Endometrium (tissue), 2 donors: ENCODE measurements around the gene RPS29.
A peak's percentile ranks its signal among the peaks of the same experiment; 100 is the strongest.
"Not testable (repeated sequence)": the region's sequence is repeated elsewhere in the genome, so short reads cannot be mapped to it uniquely, and the experiment has no call there.

Experiments used
- FAIRE-seq: peaks from 2 replicates; lab custom pipeline; 2012; peaks lifted over from hg19 to GRCh38; lab: Jason Lieb, UNC
- donor health status: control.
- donor health status: control.

Gene RPS29

GRCh38 chr14:49585803-49586672 is at the start of gene RPS29:
Gene RPS29, minus strand, starts transcription at chr14:49586380. Its CDS starts 34 bp downstream, at chr14:49586346.
- FAIRE-seq, result peak; percentile 92

- FAIRE-seq, result no peak
These were observed 48.6 kb upstream of the RPS29 start, which contains the start of gene DNAAF2 for GRCh38 chr14:49634547-49635334. Gene DNAAF2, minus strand, starts transcription at chr14:49635244. Its CDS starts 95 bp downstream, at chr14:49635149.

- no peak for FAIRE-seq
These were observed 47.7 kb upstream of the RPS29 start for GRCh38 chr14:49633640-49634546.

DNA sequence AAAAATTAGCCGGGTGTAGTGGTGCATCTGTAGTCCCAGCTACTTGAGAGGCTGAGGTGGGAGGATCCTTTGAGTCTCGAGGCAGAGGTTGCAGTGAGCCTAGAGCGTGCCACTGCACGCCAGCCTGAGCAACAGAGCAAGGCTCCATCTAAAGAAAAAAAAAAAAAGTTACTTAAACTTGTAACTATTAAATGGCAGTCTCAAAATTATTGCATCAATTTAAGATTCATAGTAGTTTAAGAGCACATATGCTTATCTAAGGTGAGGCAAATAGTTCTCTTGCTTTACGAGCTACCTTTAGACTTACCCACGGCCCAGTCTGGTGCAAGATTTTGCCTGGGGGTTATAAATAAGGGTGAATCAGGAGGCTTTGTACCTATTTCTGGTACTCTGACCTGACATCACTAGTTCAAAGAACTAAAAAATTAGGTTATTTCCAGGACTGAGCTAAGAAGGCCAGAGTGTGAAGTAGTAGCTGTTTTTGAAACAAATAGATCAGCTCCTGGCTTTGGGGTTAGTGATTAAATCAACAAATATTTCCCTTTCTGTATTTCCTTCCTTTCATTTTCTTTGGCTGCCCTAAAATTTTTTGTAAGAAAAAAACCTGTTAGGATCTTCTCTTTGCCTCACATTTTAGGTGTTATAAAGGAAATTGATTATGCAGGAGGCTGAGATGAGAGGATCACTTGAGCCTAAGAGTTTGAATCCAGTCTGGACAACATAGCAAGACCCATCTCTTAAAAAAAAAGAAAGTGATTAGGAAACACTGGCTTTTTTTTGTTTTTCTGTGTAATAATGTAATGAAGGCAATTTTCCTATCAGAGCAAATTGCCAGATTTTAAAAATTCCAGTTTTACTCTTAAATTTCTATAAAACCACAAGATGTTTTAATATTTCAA is 38.0 kb upstream of the RPS29 start:
- FAIRE-seq, result no peak

GRCh38 chr14:49623387-49623786 is 37.2 kb upstream of the RPS29 start:
- FAIRE-seq, result no peak

DNA sequence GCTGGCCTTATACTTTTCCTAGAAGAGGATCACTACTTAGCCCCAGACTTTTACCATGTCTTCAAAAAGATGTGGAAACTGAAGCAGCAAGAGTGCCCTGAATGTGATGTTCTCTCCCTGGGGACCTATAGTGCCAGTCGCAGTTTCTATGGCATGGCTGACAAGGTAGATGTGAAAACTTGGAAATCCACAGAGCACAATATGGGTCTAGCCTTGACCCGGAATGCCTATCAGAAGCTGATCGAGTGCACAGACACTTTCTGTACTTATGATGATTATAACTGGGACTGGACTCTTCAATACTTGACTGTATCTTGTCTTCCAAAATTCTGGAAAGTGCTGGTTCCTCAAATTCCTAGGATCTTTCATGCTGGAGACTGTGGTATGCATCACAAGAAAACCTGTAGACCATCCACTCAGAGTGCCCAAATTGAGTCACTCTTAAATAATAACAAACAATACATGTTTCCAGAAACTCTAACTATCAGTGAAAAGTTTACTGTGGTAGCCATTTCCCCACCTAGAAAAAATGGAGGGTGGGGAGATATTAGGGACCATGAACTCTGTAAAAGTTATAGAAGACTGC is 35.9 kb upstream of the RPS29 start:
- FAIRE-seq, result no peak

DNA sequence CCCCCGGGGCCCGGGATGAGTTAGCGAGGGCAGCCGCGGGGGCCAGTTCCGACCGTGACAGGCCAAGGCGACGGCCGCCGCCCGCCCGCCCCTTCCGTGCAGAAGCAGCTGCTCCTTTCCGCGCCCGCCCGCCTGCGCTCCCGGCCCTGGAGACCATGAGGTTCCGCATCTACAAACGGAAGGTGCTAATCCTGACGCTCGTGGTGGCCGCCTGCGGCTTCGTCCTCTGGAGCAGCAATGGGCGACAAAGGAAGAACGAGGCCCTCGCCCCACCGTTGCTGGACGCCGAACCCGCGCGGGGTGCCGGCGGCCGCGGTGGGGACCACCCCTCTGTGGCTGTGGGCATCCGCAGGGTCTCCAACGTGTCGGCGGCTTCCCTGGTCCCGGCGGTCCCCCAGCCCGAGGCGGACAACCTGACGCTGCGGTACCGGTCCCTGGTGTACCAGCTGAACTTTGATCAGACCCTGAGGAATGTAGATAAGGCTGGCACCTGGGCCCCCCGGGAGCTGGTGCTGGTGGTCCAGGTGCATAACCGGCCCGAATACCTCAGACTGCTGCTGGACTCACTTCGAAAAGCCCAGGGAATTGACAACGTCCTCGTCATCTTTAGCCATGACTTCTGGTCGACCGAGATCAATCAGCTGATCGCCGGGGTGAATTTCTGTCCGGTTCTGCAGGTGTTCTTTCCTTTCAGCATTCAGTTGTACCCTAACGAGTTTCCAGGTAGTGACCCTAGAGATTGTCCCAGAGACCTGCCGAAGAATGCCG is 35.1 kb upstream of the RPS29 start:
- no peak for FAIRE-seq

- no peak for FAIRE-seq
These were observed 34.3 kb upstream of the RPS29 start, which contains the start of the genes MGAT2 and RPL36AL for GRCh38 chr14:49620182-49621113. Gene MGAT2, plus strand, starts transcription at chr14:49620799. Its CDS starts 470 bp downstream, at chr14:49621269. Gene RPL36AL, minus strand, starts transcription at chr14:49620626. Its CDS starts 1,522 bp downstream, at chr14:49619104.

- FAIRE-seq, result no peak
These were observed 33.5 kb upstream of the RPS29 start for GRCh38 chr14:49619730-49620129.

- not testable (repeated sequence) for FAIRE-seq
These were observed 33.1 kb upstream of the RPS29 start for GRCh38 chr14:49619273-49619672.

DNA sequence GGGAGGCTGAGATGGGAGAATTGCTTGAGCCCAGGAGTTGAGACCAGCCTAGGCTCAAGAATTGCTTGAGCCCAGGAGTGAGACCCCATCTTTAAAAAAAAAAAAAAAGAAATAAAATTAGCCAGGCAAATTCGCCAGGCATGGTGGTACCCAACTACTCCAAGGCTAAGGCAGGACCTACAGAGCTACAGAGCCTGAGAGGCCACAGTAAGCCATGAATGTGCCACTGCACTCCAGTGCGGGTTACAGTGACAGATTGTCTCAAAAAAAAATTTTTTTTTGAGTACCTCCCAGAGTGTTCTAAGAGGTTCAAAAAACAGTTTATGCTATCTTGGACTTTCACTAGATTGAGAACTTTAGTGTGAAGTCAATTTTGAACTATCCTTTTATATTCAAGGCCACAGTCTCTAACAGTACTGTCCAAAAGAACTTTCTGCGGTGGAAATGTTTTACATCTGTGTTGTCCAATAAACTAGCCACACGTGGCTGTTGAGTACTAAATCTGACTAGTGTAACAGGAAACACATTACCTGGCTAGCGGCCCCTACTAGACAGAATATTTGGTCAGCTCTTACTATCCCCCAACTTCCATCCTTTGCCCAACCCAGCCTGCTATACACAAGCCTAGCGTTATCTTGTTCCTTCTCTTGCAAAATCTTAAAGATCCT is 31.8 kb upstream of the RPS29 start:
- no peak for FAIRE-seq

DNA sequence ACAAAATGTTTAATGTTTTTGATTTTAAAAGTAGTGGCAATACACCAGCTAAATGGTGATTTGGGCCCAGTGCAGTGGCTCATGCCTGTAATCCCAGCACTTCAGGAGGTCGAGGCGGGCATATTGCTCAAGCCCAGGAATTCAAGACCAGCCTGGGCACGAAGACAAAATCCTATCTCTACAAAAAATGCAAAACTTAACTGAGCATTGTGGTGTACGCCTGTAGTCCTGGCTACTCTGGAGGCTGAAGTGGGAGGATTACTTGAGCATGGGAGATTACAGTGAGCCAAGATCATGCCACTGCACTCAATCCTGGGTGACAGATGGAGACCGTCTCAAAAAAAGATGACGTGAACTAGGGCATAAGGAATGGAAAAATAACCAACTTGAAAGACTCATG is 29.6 kb upstream of the RPS29 start:
- no peak for FAIRE-seq

- no peak for FAIRE-seq
These were observed 28.0 kb upstream of the RPS29 start for GRCh38 chr14:49614196-49614595.

DNA sequence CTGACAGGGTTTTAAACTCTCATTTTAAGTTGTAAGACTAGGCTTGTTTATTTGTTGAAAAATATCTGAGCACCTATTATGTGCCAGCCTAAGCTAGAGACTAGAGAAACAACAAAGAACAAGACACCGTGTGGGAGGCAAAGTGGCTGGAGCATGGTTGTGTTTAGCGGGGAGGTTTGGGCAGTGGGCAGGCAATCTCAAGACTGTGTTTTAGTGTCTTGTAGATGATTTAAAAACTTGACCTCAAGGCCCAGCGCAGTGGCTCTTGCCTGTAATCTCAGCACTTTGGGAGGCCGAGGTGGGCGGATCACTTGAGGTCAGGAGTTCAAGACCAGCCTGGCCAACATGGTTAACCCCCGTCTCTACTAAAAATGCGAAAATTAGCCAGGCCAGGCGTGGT is 26.5 kb upstream of the RPS29 start:
- FAIRE-seq, result no peak

DNA sequence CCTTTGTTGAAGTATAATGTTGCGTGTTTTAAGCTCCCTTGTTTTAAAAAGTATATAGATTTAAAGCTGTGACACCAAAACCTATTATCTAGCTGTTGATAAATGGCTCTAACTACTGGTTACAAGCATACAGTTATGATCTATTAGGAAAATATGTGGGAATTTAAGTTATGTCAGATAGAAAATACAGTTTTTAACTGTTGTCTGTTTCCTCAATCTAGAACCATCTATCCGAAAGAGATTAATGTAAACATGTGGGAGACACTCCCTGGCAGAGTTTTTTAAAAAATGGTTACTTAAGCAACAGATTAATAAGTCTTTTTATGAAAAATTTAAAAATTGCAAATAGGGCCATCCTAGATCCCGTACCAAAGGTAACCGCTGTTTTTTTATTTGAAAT is 26.1 kb upstream of the RPS29 start:
- no peak for FAIRE-seq

DNA sequence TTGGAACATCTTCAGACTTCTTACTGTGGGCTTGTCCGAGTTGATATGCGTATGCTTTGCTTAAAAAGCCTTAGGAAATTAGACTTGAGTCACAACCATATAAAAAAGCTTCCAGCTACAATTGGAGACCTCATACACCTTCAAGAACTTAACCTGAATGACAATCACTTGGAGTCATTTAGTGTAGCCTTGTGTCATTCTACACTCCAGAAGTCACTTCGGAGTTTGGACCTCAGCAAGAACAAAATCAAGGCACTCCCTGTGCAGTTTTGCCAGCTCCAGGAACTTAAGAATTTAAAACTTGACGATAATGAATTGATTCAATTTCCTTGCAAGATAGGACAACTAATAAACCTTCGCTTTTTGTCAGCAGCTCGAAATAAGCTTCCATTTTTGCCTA is 21.4 kb upstream of the RPS29 start:
- no peak for FAIRE-seq

GRCh38 chr14:49598485-49599300 is 12.5 kb upstream of the RPS29 start, which contains the start of gene LRR1:
Gene LRR1, plus strand, starts transcription at chr14:49598940. Its CDS starts 81 bp downstream, at chr14:49599021.
- FAIRE-seq, result no peak
